Neuron (in vitro differentiated cells): Measurements from ENCODE around the gene ABHD14A.

Source experiments
- H2AFZ ChIP-seq: one replicate; pipeline ENCODE4 v1.6.1; 2013; ENCODE audit warnings: low read depth, mild to moderate bottlenecking, inconsistent platforms, low read length, moderate library complexity
- H3K27me3 ChIP-seq: one replicate; pipeline ENCODE4 v1.6.1; 2013; ENCODE audit warnings: low read length; ENCODE audit not compliant: insufficient read depth
- H3K36me3 ChIP-seq: one replicate; pipeline ENCODE4 v1.6.1; 2013; ENCODE audit warnings: low read length; ENCODE audit not compliant: insufficient read depth
- H3K4me1 ChIP-seq: one replicate; pipeline ENCODE4 v1.6.1; 2013; ENCODE audit warnings: low read length; ENCODE audit not compliant: insufficient read depth
- H3K4me3 ChIP-seq: 2 replicates; pipeline ENCODE4 v1.5.1; 2013; ENCODE audit warnings: mild to moderate bottlenecking, low read length, moderate library complexity
- H3K9me3 ChIP-seq: one replicate; pipeline ENCODE4 v1.6.1; 2013; ENCODE audit warnings: low read length

The ABHD14A gene

GRCh38 chr3:51945031-51945840, 29.6 kb upstream of the ABHD14A start:
- no peaks in the 10 kb centered on the region for H3K36me3 ChIP-seq
- H3K9me3 ChIP-seq, result no peaks in the 10 kb centered on the region
- no peak overlapping the region for H3K4me3 ChIP-seq
- H2AFZ ChIP-seq, result no peak overlapping the region
- H3K27me3 ChIP-seq, result no peaks in the 10 kb centered on the region
- peaks cover 16% of the 10 kb centered on the region for H3K4me1 ChIP-seq

- Histone ChIP-seq H3K27me3 (no peaks in the 10 kb centered on the region), H2AFZ (no peak overlapping the region), H3K9me3 (no peaks in the 10 kb centered on the region), H3K4me3 (no peak overlapping the region), H3K4me1 (peaks cover 7% of the 10 kb centered on the region), H3K36me3 (no peaks in the 10 kb centered on the region)
These were observed 28.7 kb upstream of the ABHD14A start for GRCh38 chr3:51945926-51946705.

GRCh38 chr3:51946796-51947195, 28.1 kb upstream of the ABHD14A start:
- H2AFZ ChIP-seq, result no peak overlapping the region
- no peaks in the 10 kb centered on the region for H3K9me3 ChIP-seq
- no peak overlapping the region for H3K4me3 ChIP-seq
- peaks cover 5% of the 10 kb centered on the region for H3K4me1 ChIP-seq
- H3K27me3 ChIP-seq, result no peaks in the 10 kb centered on the region
- H3K36me3 ChIP-seq, result no peaks in the 10 kb centered on the region

- Histone ChIP-seq H3K27me3 (no peaks in the 10 kb centered on the region), H2AFZ (no peak overlapping the region), H3K4me3 (no peak overlapping the region)
These were observed 27.5 kb upstream of the ABHD14A start for GRCh38 chr3:51947215-51947900.

GRCh38 chr3:51948016-51948580, 26.8 kb upstream of the ABHD14A start:
- H3K36me3 ChIP-seq, result no peaks in the 10 kb centered on the region
- no peaks in the 10 kb centered on the region for H3K27me3 ChIP-seq
- no peak overlapping the region for H2AFZ ChIP-seq
- no peaks in the 10 kb centered on the region for H3K9me3 ChIP-seq
- H3K4me1 ChIP-seq, result peaks cover 3% of the 10 kb centered on the region
- H3K4me3 ChIP-seq, result no peak overlapping the region

More at GRCh38 chr3:51947215-51947900, 27.5 kb upstream of the ABHD14A start:
- H3K36me3 ChIP-seq, result no peaks in the 10 kb centered on the region
- peaks cover 3% of the 10 kb centered on the region for H3K4me1 ChIP-seq
- no peaks in the 10 kb centered on the region for H3K9me3 ChIP-seq

- Histone ChIP-seq H3K4me3 (no peak overlapping the region), H3K4me1 (peaks cover 11% of the 10 kb centered on the region), H2AFZ (no peak overlapping the region), H3K27me3 (no peaks in the 10 kb centered on the region), H3K9me3 (no peaks in the 10 kb centered on the region), H3K36me3 (no peaks in the 10 kb centered on the region)
These were observed 25.7 kb upstream of the ABHD14A start for GRCh38 chr3:51949121-51949520.

GRCh38 chr3:51950899-51951298, 24.0 kb upstream of the ABHD14A start:
- no peak overlapping the region for H3K4me3 ChIP-seq

GRCh38 chr3:51953445-51953844, 21.4 kb upstream of the ABHD14A start:
- Histone ChIP-seq H3K9me3 (no peaks in the 10 kb centered on the region), H2AFZ (no peak overlapping the region), H3K36me3 (peaks cover 14% of the 10 kb centered on the region), H3K27me3 (no peaks in the 10 kb centered on the region), H3K4me3 (no peak overlapping the region), H3K4me1 (peaks cover 11% of the 10 kb centered on the region)

More at GRCh38 chr3:51950899-51951298, 24.0 kb upstream of the ABHD14A start:
- no peaks in the 10 kb centered on the region for H3K9me3 ChIP-seq
- H3K36me3 ChIP-seq, result no peaks in the 10 kb centered on the region
- no peaks in the 10 kb centered on the region for H3K27me3 ChIP-seq
- H2AFZ ChIP-seq, result no peak overlapping the region
- H3K4me1 ChIP-seq, result peaks cover 11% of the 10 kb centered on the region

GRCh38 chr3:51954105-51954504, 20.8 kb upstream of the ABHD14A start:
- peaks cover 20% of the 10 kb centered on the region for H3K36me3 ChIP-seq
- no peaks in the 10 kb centered on the region for H3K9me3 ChIP-seq
- no peaks in the 10 kb centered on the region for H3K27me3 ChIP-seq
- no peak overlapping the region for H2AFZ ChIP-seq
- H3K4me1 ChIP-seq, result peaks cover 11% of the 10 kb centered on the region
- no peak overlapping the region for H3K4me3 ChIP-seq

- Histone ChIP-seq H3K27me3 (no peaks in the 10 kb centered on the region), H3K4me1 (peaks cover 11% of the 10 kb centered on the region), H3K9me3 (no peaks in the 10 kb centered on the region), H3K4me3 (no peak overlapping the region), H2AFZ (no peak overlapping the region), H3K36me3 (peaks cover 24% of the 10 kb centered on the region)
These were observed 20.2 kb upstream of the ABHD14A start for GRCh38 chr3:51954713-51955112.

GRCh38 chr3:51955175-51955892, 19.5 kb upstream of the ABHD14A start, which contains the start of gene GPR62:
Gene GPR62 (plus strand): TSS chr3:51955381. CDS start chr3:51955653, 272 bp downstream.
- Histone ChIP-seq H3K9me3 (no peaks in the 10 kb centered on the region), H2AFZ (no peak within 1 kb of the TSS), H3K4me3 (no peak within 1 kb of the TSS), H3K36me3 (peaks cover 29% of the 10 kb centered on the region), H3K4me1 (peaks cover 11% of the 10 kb centered on the region), H3K27me3 (no peaks in the 10 kb centered on the region)
